Loucy (cell line): Measurements from ENCODE around the gene GRM7.

ENCODE experiments used
- H2AFZ ChIP-seq: fragments of 200-600 bp; sonication (generic); 2 replicates; pipeline ENCODE4 v1.6.0; 2016; ENCODE audit warnings: antibody characterized with exemption, mild to moderate bottlenecking, low read length, moderate library complexity
- H3F3A ChIP-seq: fragments of 200-600 bp; 2 replicates; pipeline ENCODE4 v1.6.0; 2016; ENCODE audit warnings: antibody characterized with exemption, low read depth, mild to moderate bottlenecking
- H3K27me3 ChIP-seq: fragments of 200-600 bp; sonication (generic); 2 replicates; pipeline ENCODE4 v1.6.1; 2014; ENCODE audit warnings: low read length, mild to moderate bottlenecking; ENCODE audit not compliant: insufficient read depth, poor library complexity, severe bottlenecking
- H3K36me3 ChIP-seq: fragments of 200-600 bp; sonication (generic); 2 replicates; pipeline ENCODE4 v1.6.1; 2016; ENCODE audit warnings: low read length; ENCODE audit not compliant: insufficient read depth
- H3K4me1 ChIP-seq: fragments of 200-600 bp; sonication (generic); 2 replicates; pipeline ENCODE4 v1.5.1; 2014; ENCODE audit warnings: low read length, mild to moderate bottlenecking; ENCODE audit not compliant: insufficient read depth, poor library complexity, severe bottlenecking
- H3K4me2 ChIP-seq: fragments of 200-600 bp; sonication (generic); 2 replicates; pipeline ENCODE4 v1.6.0; 2014; ENCODE audit warnings: antibody characterized with exemption, low read length, low read depth, mild to moderate bottlenecking; ENCODE audit not compliant: poor library complexity, severe bottlenecking
- H3K4me3 ChIP-seq: fragments of 200-600 bp; sonication (generic); 2 replicates; pipeline ENCODE4 v1.5.1; 2014; ENCODE audit warnings: low read length, mild to moderate bottlenecking, mixed read lengths; ENCODE audit not compliant: poor library complexity, severe bottlenecking
- H3K79me2 ChIP-seq: fragments of 200-600 bp; sonication (generic); 2 replicates; pipeline ENCODE4 v1.6.1; 2014; ENCODE audit warnings: low read length; ENCODE audit not compliant: insufficient read depth
- H3K9ac ChIP-seq: fragments of 200-600 bp; sonication (generic); 2 replicates; pipeline ENCODE4 v1.6.0; 2014; ENCODE audit warnings: mild to moderate bottlenecking, low read depth, low read length, moderate library complexity; ENCODE audit not compliant: poor library complexity, severe bottlenecking
- H3K9me2 ChIP-seq: fragments of 200-600 bp; sonication (generic); replicated peaks from 2 replicates; pipeline ENCODE4 v1.6.1; 2016; ENCODE audit warnings: low read depth, low read length, mixed read lengths
- H3K9me3 ChIP-seq: fragments of 200-600 bp; sonication (generic); 2 replicates; pipeline ENCODE4 v1.6.1; 2014; ENCODE audit warnings: mild to moderate bottlenecking, antibody characterized with exemption, low read length, low read depth; ENCODE audit not compliant: insufficient read depth
- H4K20me1 ChIP-seq: fragments of 200-600 bp; sonication (generic); 2 replicates; pipeline ENCODE4 v1.6.0; 2014; ENCODE audit warnings: antibody characterized with exemption, low read length, mild to moderate bottlenecking; ENCODE audit not compliant: insufficient read depth, poor library complexity, severe bottlenecking
- CTCF ChIP-seq: fragments of 200-600 bp; sonication (generic); conservative IDR thresholded peaks from 2 replicates; pipeline ENCODE4 v1.5.1; 2014; ENCODE audit warnings: mild to moderate bottlenecking, antibody characterized with exemption, low read length
- EZH2phosphoT487 ChIP-seq: fragments of 200-600 bp; IDR thresholded peaks from 2 replicates; pipeline ENCODE4 v1.6.1; 2018; ENCODE audit warnings: antibody characterized with exemption, mild to moderate bottlenecking, moderate library complexity, borderline replicate concordance

Gene GRM7

DNA sequence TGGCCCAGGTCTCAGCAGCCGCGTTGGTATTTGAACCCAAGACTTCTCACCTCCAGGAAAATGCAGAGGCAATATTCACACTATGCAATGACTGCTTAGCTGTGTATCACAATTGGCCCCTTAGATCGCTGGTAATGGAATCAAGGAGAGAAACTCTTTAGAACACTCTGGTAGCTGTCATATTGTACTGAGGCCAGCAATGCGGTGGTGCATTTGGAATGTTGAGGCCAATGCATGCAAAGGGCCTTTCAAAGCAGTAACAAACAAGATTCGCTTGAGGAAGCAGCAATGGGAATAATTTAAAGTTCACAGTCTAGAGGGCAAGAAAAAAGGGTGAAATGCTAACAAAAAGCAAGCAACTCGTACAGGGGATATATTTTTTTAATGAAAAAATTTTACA, 764.1 kb downstream of the GRM7 start:
- no peaks in the 10 kb centered on the region for H3K9me3 ChIP-seq
- H3K4me3 ChIP-seq = no peak overlapping the region
- H3F3A ChIP-seq = no peaks in the 10 kb centered on the region
- H3K9ac ChIP-seq = no peak overlapping the region
- no peak for TF ChIP-seq CTCF
- no peaks in the 10 kb centered on the region for H3K79me2 ChIP-seq
- H3K4me1 ChIP-seq = no peaks in the 10 kb centered on the region
- H3K27me3 ChIP-seq = no peaks in the 10 kb centered on the region
- H2AFZ ChIP-seq = no peak overlapping the region
- H4K20me1 ChIP-seq = no peaks in the 10 kb centered on the region
- no peaks in the 10 kb centered on the region for H3K9me2 ChIP-seq
- H3K4me2 ChIP-seq = no peak overlapping the region
- no peaks in the 10 kb centered on the region for H3K36me3 ChIP-seq

DNA sequence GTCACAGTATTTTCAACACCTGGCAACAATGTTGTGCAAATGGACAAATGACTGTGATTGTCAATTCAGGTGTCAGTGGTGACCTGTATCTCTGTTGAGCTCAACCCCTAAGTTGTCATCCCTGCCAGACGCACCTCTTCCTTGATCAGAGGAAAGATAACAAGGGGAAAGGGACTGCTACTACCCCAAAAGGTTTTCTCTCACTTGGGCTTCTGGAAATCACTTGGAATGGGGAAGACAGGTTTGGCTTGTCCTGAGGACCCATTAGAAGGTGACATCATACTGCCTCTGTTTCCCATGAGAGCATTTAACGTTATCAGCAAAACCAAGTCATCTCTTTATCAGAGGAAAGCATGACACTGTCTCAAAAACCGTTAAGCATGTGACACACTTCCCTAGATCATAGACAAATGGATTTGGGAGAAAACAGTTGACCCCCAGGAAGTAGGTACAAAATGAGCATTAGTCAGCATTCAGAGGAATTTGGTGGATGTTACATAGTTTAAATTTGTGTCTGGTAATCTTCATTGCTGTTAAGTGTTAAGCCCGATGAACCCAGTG, 769.5 kb downstream of the GRM7 start:
- no peak overlapping the region for H3K9ac ChIP-seq
- H3K27me3 ChIP-seq = no peaks in the 10 kb centered on the region
- no peak for TF ChIP-seq CTCF
- peaks cover 5% of the 10 kb centered on the region for H3K4me1 ChIP-seq
- peak overlapping the region; percentile 40 for H3K4me2 ChIP-seq
- no peaks in the 10 kb centered on the region for H3K36me3 ChIP-seq
- H4K20me1 ChIP-seq = no peaks in the 10 kb centered on the region
- H3K9me3 ChIP-seq = no peaks in the 10 kb centered on the region
- peak overlapping the region; percentile 71 for H2AFZ ChIP-seq
- H3K9me2 ChIP-seq = no peaks in the 10 kb centered on the region
- H3K4me3 ChIP-seq = no peak overlapping the region
- H3F3A ChIP-seq = no peaks in the 10 kb centered on the region
- H3K79me2 ChIP-seq = no peaks in the 10 kb centered on the region

- no peak overlapping the region for H3K9ac ChIP-seq
- peak overlapping the region; percentile 71 for H2AFZ ChIP-seq
- H3K79me2 ChIP-seq = no peaks in the 10 kb centered on the region
- no peaks in the 10 kb centered on the region for H4K20me1 ChIP-seq
- H3K4me3 ChIP-seq = peak overlapping the region; percentile 42
- H3K4me2 ChIP-seq = peak overlapping the region; percentile 40
- H3F3A ChIP-seq = no peaks in the 10 kb centered on the region
- H3K36me3 ChIP-seq = no peaks in the 10 kb centered on the region
- no peaks in the 10 kb centered on the region for H3K27me3 ChIP-seq
- no peaks in the 10 kb centered on the region for H3K9me3 ChIP-seq
- H3K4me1 ChIP-seq = peaks cover 5% of the 10 kb centered on the region
- TF ChIP-seq CTCF (peak; percentile 38; the same call in 1 of the 2 replicates), EZH2phosphoT487 (no peak)
- H3K9me2 ChIP-seq = no peaks in the 10 kb centered on the region
Observed at GRCh38 chr3:7630925-7631324, 770.0 kb downstream of the GRM7 start.
